Epithelial cell of esophagus (primary cell): ENCODE results near the gene AURKB.

Experiments
- DNase-seq: peaks from one replicate; pipeline ENCODE4 v3.0.0; 2010; ENCODE audit warnings: low read depth
- H3K4me3 ChIP-seq: 2 replicates; pipeline ENCODE4 v1.5.1; 2011; ENCODE audit warnings: mild to moderate bottlenecking, low read length, control low read depth
- TF ChIP-seq, protein P1 (sequence below): IDR thresholded peaks from 2 replicates; pipeline ENCODE4 v1.5.1; 2011; ENCODE audit warnings: low read depth, mild to moderate bottlenecking, low read length, control low read depth, inconsistent platforms; ENCODE audit not compliant: insufficient read depth; ENCODE audit errors: missing control alignments

Gene AURKB

DNA sequence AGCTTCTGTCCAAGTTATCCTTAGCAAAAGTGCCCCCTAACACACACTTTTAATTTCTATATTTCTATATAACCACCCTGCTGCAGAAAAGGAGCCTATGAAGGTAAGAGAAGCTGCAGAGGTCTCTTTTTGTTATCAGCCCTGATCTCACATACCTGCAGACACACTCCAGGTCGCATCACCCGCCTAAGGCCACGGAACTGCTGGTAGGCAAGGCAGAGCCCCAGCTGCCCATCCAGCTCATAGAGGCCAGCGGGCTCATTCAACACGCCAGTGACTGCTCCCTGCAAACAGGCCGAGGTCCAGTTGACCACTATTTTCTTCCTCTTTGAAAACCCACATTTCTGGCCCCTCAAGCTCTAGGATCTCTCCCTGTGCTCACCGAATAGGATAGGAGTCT is 25.3 kb upstream of the AURKB start:
- TF ChIP-seq, protein P1, sequence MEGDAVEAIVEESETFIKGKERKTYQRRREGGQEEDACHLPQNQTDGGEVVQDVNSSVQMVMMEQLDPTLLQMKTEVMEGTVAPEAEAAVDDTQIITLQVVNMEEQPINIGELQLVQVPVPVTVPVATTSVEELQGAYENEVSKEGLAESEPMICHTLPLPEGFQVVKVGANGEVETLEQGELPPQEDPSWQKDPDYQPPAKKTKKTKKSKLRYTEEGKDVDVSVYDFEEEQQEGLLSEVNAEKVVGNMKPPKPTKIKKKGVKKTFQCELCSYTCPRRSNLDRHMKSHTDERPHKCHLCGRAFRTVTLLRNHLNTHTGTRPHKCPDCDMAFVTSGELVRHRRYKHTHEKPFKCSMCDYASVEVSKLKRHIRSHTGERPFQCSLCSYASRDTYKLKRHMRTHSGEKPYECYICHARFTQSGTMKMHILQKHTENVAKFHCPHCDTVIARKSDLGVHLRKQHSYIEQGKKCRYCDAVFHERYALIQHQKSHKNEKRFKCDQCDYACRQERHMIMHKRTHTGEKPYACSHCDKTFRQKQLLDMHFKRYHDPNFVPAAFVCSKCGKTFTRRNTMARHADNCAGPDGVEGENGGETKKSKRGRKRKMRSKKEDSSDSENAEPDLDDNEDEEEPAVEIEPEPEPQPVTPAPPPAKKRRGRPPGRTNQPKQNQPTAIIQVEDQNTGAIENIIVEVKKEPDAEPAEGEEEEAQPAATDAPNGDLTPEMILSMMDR: no peak
- no peak overlapping the region for H3K4me3 ChIP-seq
- no peak for DNase-seq

DNA sequence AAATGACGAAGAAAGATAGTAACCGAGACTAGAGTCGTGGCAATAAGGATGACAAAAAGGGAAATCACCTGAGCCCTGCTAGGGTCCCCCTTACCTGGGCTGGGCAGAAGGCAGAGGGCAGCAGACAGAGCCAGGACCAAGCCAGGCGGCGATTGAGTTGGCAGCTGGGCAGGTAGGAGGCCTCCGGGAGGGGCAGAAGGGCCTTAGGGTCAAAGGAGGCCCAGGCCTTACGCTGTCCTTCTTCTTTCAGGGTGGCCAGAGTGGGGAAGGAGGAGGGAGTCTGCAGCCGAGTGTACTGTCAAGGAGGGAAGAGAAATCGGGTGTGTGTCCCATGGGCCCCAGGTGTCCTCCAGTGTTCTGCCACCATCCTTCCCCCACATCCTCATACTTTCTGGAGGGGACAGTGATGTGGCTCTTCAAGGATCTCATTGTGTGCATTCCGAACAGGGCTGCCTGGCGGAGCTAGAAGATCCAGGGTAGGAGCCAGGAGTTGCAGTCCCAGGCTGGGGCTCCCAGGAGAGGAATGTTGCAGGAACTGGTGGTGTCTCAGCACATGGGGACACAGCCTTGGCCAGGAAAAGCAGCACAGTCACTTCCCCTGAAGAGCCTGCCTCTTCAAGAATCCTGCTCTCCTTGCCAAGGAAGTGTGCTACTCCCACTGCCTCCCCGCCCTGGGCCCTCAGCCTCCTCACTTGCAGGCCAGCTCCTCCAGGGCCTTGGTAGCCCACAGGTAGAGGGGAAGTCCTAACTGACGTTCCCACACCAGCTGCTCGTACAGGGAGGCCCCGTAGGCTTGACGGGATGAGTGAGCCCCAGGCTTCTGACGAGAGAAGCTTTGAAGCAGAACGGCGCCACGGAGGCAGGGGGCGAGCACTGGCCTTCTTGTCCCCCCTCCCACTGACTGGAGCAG is 24.2 kb upstream of the AURKB start:
- no peak overlapping the region for H3K4me3 ChIP-seq
- TF ChIP-seq, protein P1: no peak
- DNase-seq: no peak

DNA sequence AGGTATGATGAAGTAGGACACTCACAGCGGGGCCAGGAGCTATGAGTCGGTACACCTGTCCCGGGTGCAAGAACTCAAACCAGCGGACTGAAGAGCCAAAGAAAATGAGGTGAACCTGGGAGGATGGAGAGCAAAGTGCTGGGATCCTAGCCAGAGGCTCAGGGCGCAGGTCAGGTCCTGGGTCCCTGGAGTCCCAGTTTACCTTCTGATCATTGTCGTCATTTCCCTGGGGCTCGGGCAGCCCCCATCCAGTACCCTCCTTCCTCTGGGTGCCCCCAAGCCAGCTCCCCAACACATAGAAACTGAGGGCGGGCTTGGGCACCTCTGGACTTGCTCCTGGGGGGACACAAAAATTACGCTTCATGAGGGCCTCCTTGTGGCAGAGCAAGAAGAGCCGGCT is 21.3 kb upstream of the AURKB start:
- no peak for DNase-seq
- H3K4me3 ChIP-seq: no peak overlapping the region
- TF ChIP-seq, protein P1: no peak

DNA sequence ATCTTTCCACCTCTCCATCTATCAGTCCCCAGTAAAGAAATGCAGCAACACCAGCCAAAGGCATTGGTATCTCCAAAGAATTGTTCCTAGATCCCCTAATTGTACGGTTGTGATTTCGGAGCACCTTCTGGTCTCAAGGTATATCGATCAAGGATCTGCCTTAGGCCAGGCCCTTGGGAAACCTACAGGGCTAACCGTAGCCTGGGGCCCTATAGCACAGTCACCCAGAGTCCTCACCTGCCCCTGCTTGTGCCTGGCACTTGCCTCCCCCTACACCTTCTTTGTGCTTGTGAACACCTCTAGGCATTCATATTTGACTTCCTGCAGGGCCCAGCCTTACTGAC is 16.8 kb upstream of the AURKB start:
- TF ChIP-seq, protein P1: no peak
- peak overlapping the region; percentile 25 for H3K4me3 ChIP-seq
- DNase-seq: no peak

DNA sequence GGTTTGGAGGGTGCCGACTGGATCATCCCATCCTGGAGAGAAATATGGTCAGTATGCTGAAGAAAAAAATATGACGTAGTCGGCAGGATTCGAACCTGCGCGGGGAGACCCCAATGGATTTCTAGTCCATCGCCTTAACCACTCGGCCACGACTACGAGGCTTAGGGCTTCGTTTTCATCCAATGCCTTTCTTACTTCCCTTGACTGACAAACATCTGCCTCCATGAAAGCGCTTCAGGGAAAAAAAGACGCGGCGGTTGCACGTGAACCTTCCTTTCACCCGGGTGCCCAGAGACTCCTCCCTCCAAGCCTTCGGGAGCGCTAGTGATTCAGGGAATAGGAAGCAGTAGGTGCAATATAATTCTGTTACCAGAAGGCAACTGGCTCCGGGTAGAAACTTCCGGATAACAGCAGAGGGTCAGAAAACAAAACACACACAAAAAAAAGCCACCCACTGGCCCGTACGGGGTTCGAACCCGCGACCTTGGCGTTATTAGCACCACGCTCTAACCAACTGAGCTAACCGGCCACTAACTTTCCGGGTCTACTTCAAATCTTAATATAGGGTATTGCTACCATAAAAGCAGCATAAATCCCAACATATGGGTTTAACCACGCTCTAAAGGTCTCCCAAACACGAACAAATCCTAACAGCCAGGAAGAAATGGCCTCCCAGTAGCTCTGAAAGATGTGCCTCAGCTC is 16.3 kb upstream of the AURKB start:
- peak; percentile 91 for DNase-seq
- TF ChIP-seq, protein P1: no peak
- peak overlapping the region; percentile 25 for H3K4me3 ChIP-seq

DNA sequence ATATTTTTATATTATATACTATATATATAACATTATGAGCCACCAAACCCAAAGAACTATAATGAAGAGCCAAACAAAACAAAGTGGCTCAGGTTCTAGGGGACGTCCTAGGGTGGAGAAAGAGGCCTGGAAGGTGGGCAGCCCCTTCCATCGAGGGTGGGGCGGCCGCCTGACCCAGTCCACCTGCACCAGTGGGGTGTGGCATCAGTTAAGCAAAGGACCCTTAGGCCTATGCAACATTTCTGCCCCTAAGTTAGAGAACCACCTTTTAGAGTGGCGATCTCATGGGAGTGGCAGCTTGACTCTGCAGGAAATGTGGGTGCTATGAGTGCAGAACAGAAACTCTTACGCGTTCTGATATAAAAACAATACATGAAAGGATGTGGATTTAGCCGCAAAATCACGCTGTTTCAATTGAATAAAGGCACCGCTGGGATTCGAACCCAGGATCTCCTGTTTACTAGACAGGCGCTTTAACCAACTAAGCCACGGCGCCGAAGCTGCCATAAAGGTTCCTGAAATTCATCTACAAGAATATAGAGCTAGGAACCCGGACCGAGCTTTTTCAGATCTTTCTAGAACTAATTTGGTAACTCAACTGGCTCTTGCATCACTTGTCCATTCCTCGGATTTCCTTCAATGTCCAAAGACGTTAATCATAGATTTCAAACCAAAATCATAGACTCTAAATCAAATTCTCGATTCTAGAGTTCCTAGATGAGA is 15.6 kb upstream of the AURKB start:
- peak overlapping the region; percentile 25 for H3K4me3 ChIP-seq
- DNase-seq: peak; percentile 77
- TF ChIP-seq, protein P1: no peak
